Nephron (organoid): ENCODE measurements around the gene FNIP1.

Source experiments
- H3K27ac Mint-ChIP-seq, 3 experiments: 2 replicates each; pipeline ENCODE4 v1.8.0; 2020; ENCODE audit warnings: mixed read lengths in 3 of 3, mild to moderate bottlenecking in 2 of 3, moderate library complexity in 1 of 3
- H3K27me3 Mint-ChIP-seq: 2 replicates; pipeline ENCODE4 v1.8.0; 2021; ENCODE audit warnings: low read depth, mild to moderate bottlenecking, moderate library complexity, mixed read lengths
- H3K36me3 Mint-ChIP-seq: 2 replicates; pipeline ENCODE4 v1.8.0; 2020; ENCODE audit warnings: low read depth, mixed read lengths
- H3K4me1 Mint-ChIP-seq: 2 replicates; pipeline ENCODE4 v1.8.0; 2020; ENCODE audit warnings: mixed read lengths
- H3K4me3 Mint-ChIP-seq, 3 experiments: 2 replicates each; pipeline ENCODE4 v1.8.0; 2020; ENCODE audit warnings: mild to moderate bottlenecking in 3 of 3, mixed read lengths in 3 of 3, moderate library complexity in 2 of 3
- H3K9me3 Mint-ChIP-seq: 2 replicates; pipeline ENCODE4 v1.8.0; 2020; ENCODE audit warnings: mixed read lengths
- TF ChIP-seq, protein P1 (sequence below), 3 experiments: fragments of 200-600 bp; sonication (generic); IDR thresholded peaks; one replicate each; pipeline ENCODE4 v1.5.0; 2021; ENCODE audit warnings: antibody characterized with exemption in 3 of 3; ENCODE audit not compliant: unreplicated experiment in 3 of 3

Gene FNIP1

DNA sequence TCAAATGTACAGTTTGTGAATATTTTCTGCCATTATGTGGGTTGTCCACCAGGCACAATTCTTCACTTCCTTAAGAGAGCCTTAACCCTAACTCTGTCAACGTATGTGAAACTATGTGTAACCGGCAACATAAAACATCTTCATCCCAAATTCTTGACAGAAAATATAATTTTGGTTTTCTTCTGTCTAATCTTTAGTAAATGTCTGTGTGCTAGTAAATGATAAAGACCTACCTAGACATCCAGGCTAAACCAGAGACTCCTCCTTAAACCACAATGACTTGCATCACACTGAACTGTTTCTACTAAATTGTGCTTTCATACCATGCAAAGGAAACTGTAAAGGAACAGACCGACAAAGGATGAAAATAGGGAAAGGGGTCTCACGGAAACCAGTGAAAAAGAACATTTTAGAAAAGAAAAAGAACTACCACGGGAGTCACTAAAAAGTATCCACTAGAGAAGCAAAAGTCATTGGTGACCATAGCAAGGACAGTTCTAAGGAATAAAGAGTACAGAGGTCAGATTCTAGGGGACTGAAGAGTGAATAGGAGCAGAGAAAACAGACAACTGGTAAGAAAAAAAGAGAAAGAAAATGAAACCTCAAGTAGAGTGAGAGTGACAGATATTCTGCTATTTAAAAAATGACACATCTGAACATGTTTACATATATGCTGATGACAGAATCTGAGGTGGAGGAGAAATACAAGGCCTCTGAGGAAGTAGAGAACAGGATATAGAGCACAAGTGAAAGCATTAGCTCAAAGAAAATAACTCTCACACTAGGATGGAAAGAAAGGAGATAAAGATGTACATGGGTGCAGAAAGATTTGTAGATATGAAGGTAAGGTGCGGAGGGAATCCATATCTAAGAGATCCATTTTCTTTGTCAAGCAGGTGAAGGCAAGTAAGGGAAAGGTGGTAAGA lies 49.4 kb downstream of the FNIP1 start:
- Mint-ChIP-seq H3K9me3 (no peaks in the 10 kb centered on the region), H3K27ac (no peak overlapping the region), H3K4me3 (no peak overlapping the region), H3K36me3 (peaks cover 25% of the 10 kb centered on the region), H3K4me1 (no peaks in the 10 kb centered on the region), H3K27me3 (no peaks in the 10 kb centered on the region)
- TF ChIP-seq, protein P1, sequence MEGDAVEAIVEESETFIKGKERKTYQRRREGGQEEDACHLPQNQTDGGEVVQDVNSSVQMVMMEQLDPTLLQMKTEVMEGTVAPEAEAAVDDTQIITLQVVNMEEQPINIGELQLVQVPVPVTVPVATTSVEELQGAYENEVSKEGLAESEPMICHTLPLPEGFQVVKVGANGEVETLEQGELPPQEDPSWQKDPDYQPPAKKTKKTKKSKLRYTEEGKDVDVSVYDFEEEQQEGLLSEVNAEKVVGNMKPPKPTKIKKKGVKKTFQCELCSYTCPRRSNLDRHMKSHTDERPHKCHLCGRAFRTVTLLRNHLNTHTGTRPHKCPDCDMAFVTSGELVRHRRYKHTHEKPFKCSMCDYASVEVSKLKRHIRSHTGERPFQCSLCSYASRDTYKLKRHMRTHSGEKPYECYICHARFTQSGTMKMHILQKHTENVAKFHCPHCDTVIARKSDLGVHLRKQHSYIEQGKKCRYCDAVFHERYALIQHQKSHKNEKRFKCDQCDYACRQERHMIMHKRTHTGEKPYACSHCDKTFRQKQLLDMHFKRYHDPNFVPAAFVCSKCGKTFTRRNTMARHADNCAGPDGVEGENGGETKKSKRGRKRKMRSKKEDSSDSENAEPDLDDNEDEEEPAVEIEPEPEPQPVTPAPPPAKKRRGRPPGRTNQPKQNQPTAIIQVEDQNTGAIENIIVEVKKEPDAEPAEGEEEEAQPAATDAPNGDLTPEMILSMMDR (IDR thresholded peaks at IDR 0.05; ENCODE audit: unreplicated experiment in 3 of 3), result no peak

DNA sequence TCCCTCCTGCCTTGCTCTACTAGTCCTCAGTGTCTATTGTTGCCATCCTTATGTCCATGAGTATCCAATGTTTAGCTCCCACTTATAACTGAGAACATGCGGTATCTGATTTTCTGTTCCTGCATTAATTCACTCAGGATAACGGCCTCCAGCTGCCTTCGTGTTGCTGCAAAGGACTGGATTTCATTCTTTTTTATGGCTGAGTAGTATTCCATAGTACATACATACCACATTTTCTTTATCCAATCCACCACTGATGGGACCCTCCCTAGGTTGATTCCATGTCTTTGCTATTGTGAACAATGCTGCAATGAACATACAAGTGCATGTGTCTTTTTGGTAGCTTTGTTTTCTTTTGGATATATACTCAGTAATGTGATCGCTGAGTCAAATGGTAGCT lies 50.4 kb downstream of the FNIP1 start:
- Mint-ChIP-seq H3K9me3 (no peaks in the 10 kb centered on the region), H3K27me3 (no peaks in the 10 kb centered on the region), H3K4me1 (no peaks in the 10 kb centered on the region), H3K4me3 (no peak overlapping the region), H3K36me3 (peaks cover 30% of the 10 kb centered on the region), H3K27ac (no peak overlapping the region)
- TF ChIP-seq, protein P1 (IDR thresholded peaks at IDR 0.05; ENCODE audit: unreplicated experiment in 3 of 3), result no peak

DNA sequence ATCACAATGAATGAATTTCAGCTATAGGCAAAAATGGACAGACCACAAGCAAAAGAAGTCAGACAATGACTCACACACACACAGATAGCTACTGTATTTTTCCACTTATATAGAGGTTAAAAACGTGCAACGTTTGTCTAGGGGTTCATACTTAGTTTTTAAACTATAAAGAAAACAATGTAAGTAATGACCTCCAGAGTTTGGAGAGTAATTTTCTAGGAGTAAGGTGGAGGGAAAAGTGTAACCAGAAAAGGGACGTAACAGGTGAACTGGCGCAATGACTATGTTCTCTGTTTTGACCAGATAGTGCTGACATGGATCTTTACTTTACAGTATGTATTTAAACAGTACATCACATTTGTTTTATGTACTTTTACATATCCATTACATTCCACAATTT lies 51.1 kb downstream of the FNIP1 start:
- Mint-ChIP-seq H3K36me3 (peaks cover 38% of the 10 kb centered on the region), H3K27ac (no peak overlapping the region), H3K4me3 (no peak overlapping the region), H3K27me3 (no peaks in the 10 kb centered on the region), H3K4me1 (no peaks in the 10 kb centered on the region), H3K9me3 (no peaks in the 10 kb centered on the region)
- TF ChIP-seq, protein P1 (IDR thresholded peaks at IDR 0.05; ENCODE audit: unreplicated experiment in 3 of 3), result no peak

DNA sequence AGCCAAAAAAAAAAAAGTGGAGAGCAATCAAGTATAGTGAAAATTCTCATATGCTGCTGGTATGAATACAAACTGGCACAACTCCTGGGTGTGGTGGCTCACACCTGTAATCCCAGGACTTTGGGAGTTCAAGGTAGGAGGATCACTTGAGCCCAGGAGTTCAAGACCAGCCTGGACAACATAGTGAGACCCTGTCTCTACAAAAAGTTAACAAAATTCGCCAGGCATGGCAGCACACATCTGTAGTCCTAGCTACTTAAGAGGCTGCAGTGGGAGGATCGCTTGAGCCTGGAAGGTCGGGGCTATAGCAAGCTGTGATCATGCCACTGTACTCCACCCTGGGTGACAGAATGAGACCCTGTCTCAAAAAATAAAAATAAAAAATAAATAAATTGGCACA lies 51.7 kb downstream of the FNIP1 start:
- no peaks in the 10 kb centered on the region for H3K9me3 Mint-ChIP-seq
- peaks cover 42% of the 10 kb centered on the region for H3K36me3 Mint-ChIP-seq
- no peaks in the 10 kb centered on the region for H3K4me1 Mint-ChIP-seq
- no peak overlapping the region for H3K4me3 Mint-ChIP-seq
- no peaks in the 10 kb centered on the region for H3K27me3 Mint-ChIP-seq
- no peak overlapping the region for H3K27ac Mint-ChIP-seq
- TF ChIP-seq, protein P1 (IDR thresholded peaks at IDR 0.05; ENCODE audit: unreplicated experiment in 3 of 3), result no peak

DNA sequence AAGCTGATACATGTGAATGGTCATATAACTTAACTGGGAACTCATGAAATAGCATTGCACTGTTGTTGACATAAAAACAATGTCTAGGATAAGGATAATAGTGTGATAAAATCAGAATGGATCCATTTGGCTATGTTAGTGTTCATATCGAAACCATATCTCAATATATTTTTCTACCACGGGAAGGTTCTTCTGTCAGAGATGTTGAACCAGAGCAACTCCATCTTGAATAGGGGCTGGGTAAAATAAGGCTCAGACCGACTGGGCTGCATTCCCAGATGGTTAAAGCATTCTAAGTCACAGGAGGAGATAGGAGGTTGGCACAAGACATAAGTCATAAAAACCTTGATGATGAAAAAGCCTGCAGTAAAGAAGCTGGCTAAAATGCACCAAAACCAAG lies 56.3 kb downstream of the FNIP1 start:
- Mint-ChIP-seq H3K9me3 (no peaks in the 10 kb centered on the region), H3K36me3 (peaks cover 62% of the 10 kb centered on the region)

More for the DNA sequence above, 56.3 kb downstream of the FNIP1 start:
- TF ChIP-seq, protein P1 (IDR thresholded peaks at IDR 0.05; ENCODE audit: unreplicated experiment in 3 of 3), result no peak
- Mint-ChIP-seq H3K4me1 (no peaks in the 10 kb centered on the region), H3K27ac (no peak overlapping the region), H3K4me3 (no peak overlapping the region), H3K27me3 (no peaks in the 10 kb centered on the region)
